ENCODE results near the gene KRT32. TPM values are rescaled to one million over a fixed set of nuclear protein-coding genes. Genes with fewer than 3 reads are reported as not detected.

KRT32 gene
- total RNA-seq, 1 experiment from 2014 or later, result 1.5 TPM

DNA sequence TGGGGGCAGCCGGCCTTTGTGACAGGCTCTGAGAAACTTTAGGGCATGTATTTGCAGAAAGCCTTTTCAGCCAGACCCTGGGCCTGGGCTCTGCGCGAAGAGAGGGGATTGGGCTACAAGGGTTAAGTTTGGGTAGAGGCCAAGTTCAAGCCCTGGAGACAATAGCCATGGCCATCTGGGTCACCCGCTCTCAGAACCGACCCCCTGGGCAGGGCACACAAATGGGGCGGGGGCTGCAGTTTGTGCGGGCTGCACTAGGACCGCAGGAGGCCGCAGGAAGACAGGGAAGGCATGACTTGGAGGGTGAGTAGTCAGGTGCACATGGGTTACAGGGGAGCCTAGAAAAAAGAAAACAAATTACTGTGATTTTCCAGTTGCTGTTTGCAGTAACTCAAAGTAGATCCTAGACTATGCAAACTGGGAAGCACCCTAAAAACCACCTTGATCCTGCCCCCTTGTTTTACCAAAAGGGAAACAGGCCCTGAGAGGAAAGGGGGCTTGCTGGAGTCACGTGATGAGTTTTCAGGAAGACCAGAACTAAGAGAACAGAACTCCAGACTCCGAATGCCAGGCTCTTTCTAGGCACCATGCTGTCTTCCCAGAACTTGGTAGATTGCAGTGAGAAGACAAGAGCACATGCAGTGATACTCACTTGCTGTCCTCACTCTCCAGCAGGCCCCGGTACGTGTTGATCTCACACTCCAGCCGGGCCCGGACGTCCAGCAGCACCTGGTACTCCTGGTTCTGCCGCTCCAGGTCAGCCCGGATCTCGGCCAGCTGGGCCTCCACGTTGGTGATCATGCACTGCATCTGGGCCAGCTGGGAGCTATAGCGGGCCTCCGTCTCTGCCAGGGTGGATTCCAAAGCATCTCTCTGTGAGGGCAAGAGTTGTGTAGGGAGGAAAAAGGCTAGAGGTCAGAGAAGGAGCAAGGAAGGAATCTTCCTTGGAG lies 10.0 kb upstream of the KRT32 start:
- no peaks in the 10 kb centered on the region for H4K20me1 ChIP-seq (ENCODE audit: low read length)
- H3K27ac ChIP-seq (ENCODE audit: low read length), result no peak overlapping the region
- ChIA-PET POLR2A (ENCODE audit: unreplicated experiment) (no interaction called here), CTCF (no interaction called here)
- intact Hi-C loops (cut with micrococcal nuclease), result no loop called here
- H3F3A ChIP-seq (ENCODE audit: low read length, unreplicated experiment), result no peaks in the 10 kb centered on the region
- H3K9me2 ChIP-seq (replicated peaks; ENCODE audit: low read length), result no peaks in the 10 kb centered on the region
- no peaks in the 10 kb centered on the region for H3K36me3 ChIP-seq (ENCODE audit: low read depth, low read length)
- BruUV-seq (replicated peaks), result no TSS peak
- ATAC-seq, result no peak
- H2AFZ ChIP-seq (ENCODE audit: low read length), result no peak overlapping the region
- no peak overlapping the region for H3K4me3 ChIP-seq (ENCODE audit: low read length)
- no peak for TF ChIP-seq EZH2 (IDR thresholded peaks at IDR 0.05; ENCODE audit: low read length, unreplicated experiment)
- TF ChIP-seq, protein P1, sequence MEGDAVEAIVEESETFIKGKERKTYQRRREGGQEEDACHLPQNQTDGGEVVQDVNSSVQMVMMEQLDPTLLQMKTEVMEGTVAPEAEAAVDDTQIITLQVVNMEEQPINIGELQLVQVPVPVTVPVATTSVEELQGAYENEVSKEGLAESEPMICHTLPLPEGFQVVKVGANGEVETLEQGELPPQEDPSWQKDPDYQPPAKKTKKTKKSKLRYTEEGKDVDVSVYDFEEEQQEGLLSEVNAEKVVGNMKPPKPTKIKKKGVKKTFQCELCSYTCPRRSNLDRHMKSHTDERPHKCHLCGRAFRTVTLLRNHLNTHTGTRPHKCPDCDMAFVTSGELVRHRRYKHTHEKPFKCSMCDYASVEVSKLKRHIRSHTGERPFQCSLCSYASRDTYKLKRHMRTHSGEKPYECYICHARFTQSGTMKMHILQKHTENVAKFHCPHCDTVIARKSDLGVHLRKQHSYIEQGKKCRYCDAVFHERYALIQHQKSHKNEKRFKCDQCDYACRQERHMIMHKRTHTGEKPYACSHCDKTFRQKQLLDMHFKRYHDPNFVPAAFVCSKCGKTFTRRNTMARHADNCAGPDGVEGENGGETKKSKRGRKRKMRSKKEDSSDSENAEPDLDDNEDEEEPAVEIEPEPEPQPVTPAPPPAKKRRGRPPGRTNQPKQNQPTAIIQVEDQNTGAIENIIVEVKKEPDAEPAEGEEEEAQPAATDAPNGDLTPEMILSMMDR (conservative IDR thresholded peaks at IDR 0.05; ENCODE audit: low read depth, low read length), result no peak
- TF ChIP-seq EZH2phosphoT487 (IDR thresholded peaks at IDR 0.05; ENCODE audit: borderline replicate concordance, low read length), result no peak
- H3K4me2 ChIP-seq (ENCODE audit: low read length), result no peak overlapping the region
- no peaks in the 10 kb centered on the region for H3K27me3 ChIP-seq (ENCODE audit: low read length)
- no peak for DNase-seq
- no peaks in the 10 kb centered on the region for H3K79me2 ChIP-seq (ENCODE audit: low read length)
- H3K9ac ChIP-seq (ENCODE audit: low read length), result no peak overlapping the region
- H3K9me3 ChIP-seq (ENCODE audit: low read length), result no peaks in the 10 kb centered on the region
- H3K4me1 ChIP-seq (ENCODE audit: insufficient read depth, low read length), result no peaks in the 10 kb centered on the region

DNA sequence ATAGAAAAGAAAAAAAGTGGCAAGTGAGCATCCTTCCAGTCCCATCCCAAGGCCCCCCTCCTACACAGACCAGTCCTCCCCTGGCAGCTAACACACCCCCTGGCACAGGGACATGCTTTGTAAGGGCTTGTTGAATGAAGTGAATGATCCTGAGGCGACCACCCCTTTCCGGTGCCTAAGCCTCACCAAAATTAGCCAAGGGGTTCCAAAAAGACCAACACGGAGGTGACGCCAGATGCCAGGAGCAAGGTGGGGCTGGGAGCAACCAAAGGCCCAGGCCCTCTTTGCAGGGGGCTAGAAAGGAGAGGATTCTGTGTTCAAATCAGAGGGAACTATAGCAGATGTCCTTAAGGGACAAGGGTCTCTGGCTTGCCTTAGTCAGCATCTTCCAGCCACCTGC lies 8.2 kb upstream of the KRT32 start:
- no peak for DNase-seq
- H3K4me3 ChIP-seq (ENCODE audit: low read length), result no peak overlapping the region
- H4K20me1 ChIP-seq (ENCODE audit: low read length), result no peaks in the 10 kb centered on the region
- no peak overlapping the region for H3K4me2 ChIP-seq (ENCODE audit: low read length)
- POLR2A ChIA-PET (ENCODE audit: unreplicated experiment), result no interaction called here
- H3K9me3 ChIP-seq (ENCODE audit: low read length), result no peaks in the 10 kb centered on the region
- H3K36me3 ChIP-seq (ENCODE audit: low read depth, low read length), result no peaks in the 10 kb centered on the region
- no peaks in the 10 kb centered on the region for H3K27me3 ChIP-seq (ENCODE audit: low read length)
- no peaks in the 10 kb centered on the region for H3K4me1 ChIP-seq (ENCODE audit: insufficient read depth, low read length)
- no peak overlapping the region for H2AFZ ChIP-seq (ENCODE audit: low read length)
- no TSS peak for BruUV-seq (replicated peaks)
- no peak overlapping the region for H3K27ac ChIP-seq (ENCODE audit: low read length)
- no peaks in the 10 kb centered on the region for H3K9me2 ChIP-seq (replicated peaks; ENCODE audit: low read length)
- no peaks in the 10 kb centered on the region for H3K79me2 ChIP-seq (ENCODE audit: low read length)
- no peak for TF ChIP-seq EZH2phosphoT487 (IDR thresholded peaks at IDR 0.05; ENCODE audit: borderline replicate concordance, low read length)
- TF ChIP-seq EZH2 (IDR thresholded peaks at IDR 0.05; ENCODE audit: low read length, unreplicated experiment), result no peak
- TF ChIP-seq, protein P1 (conservative IDR thresholded peaks at IDR 0.05; ENCODE audit: low read depth, low read length), result no peak
- no peak for ATAC-seq
- intact Hi-C loops (cut with micrococcal nuclease), result no loop called here
- CTCF ChIA-PET, result no interaction called here
- no peaks in the 10 kb centered on the region for H3F3A ChIP-seq (ENCODE audit: low read length, unreplicated experiment)
- H3K9ac ChIP-seq (ENCODE audit: low read length), result no peak overlapping the region

DNA sequence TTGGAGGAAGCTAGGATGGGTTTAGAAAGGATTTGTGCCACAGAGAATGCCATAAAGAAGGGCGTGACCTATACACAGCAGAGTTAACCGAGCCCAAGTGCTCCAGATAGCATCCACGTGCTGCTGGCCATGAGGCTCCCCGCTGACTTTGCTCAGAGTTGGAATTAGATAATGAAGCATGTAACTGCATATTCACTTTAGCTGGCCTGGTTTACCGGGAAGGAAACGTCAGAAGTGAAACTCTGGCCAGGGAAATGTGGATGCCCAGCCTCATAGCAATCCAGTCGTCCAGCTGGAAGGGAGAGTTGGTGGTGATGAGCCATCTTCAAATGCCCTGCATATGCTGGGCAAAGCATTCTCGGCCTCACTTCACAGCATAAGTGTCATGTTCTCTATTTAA lies 7.7 kb upstream of the KRT32 start:
- H3K9ac ChIP-seq (ENCODE audit: low read length), result no peak overlapping the region

More for the DNA sequence above, 7.7 kb upstream of the KRT32 start:
- Histone ChIP-seq H3K36me3 (ENCODE audit: low read depth, low read length) (no peaks in the 10 kb centered on the region), H3K79me2 (ENCODE audit: low read length) (no peaks in the 10 kb centered on the region), H3K27me3 (ENCODE audit: low read length) (no peaks in the 10 kb centered on the region), H3K9me2 (replicated peaks; ENCODE audit: low read length) (no peaks in the 10 kb centered on the region), H3K4me1 (ENCODE audit: insufficient read depth, low read length) (no peaks in the 10 kb centered on the region), H3K27ac (ENCODE audit: low read length) (no peak overlapping the region), H3F3A (ENCODE audit: low read length, unreplicated experiment) (no peaks in the 10 kb centered on the region), H3K4me2 (ENCODE audit: low read length) (no peak overlapping the region), H3K4me3 (ENCODE audit: low read length) (no peak overlapping the region), H4K20me1 (ENCODE audit: low read length) (no peaks in the 10 kb centered on the region), H2AFZ (ENCODE audit: low read length) (no peak overlapping the region), H3K9me3 (ENCODE audit: low read length) (no peaks in the 10 kb centered on the region)
- no peak for DNase-seq
- ChIA-PET CTCF (no interaction called here), POLR2A (ENCODE audit: unreplicated experiment) (interaction anchor here (0.6 kb wide), 1 partner anchor 72 kb away, joined by 3 read pairs; no protein-coding TSS in a partner anchor)
- no TSS peak for BruUV-seq (replicated peaks)
- intact Hi-C loops (cut with micrococcal nuclease), result no loop called here
- TF ChIP-seq EZH2 (IDR thresholded peaks at IDR 0.05; ENCODE audit: low read length, unreplicated experiment) (no peak), EZH2phosphoT487 (IDR thresholded peaks at IDR 0.05; ENCODE audit: borderline replicate concordance, low read length) (no peak)
- TF ChIP-seq, protein P1 (conservative IDR thresholded peaks at IDR 0.05; ENCODE audit: low read depth, low read length), result no peak
- no peak for ATAC-seq
